Tibial artery (tissue), 4 donors: Measurements from ENCODE around the gene GATAD2B.

ENCODE experiments used
- DNase-seq, 2 donors: peaks; one replicate each; pipeline ENCODE4 v3.0.0-alpha.2; 2019
- H3K27ac ChIP-seq, 2 donors: fragments of 200-600 bp; sonication (generic) in 1 of 2; 1 replicate in 1 of 2; 2 replicates in 1 of 2; pipeline ENCODE4 v1.5.1; 2018 to 2019; ENCODE audit warnings: mild to moderate bottlenecking in 1 of 2
- H3K27me3 ChIP-seq, 2 donors: fragments of 200-600 bp; sonication (generic) in 1 of 2; one replicate each; pipeline versions ENCODE4 v1.5.1 to v1.6.0; 2016 to 2019
- H3K36me3 ChIP-seq, 3 donors: fragments of 200-600 bp; sonication (generic) in 2 of 3; one replicate each; pipeline ENCODE4 v1.5.1; 2016 to 2019; ENCODE audit warnings: mild to moderate bottlenecking in 2 of 3
- H3K4me1 ChIP-seq, 4 donors: fragments of 200-600 bp; sonication (generic) in 2 of 4; 1 replicate in 3 of 4; 2 replicates in 1 of 4; pipeline ENCODE4 v1.5.1; 2016 to 2019
- H3K4me3 ChIP-seq, 2 donors: fragments of 200-600 bp; sonication (generic) in 1 of 2; 1 replicate in 1 of 2; 2 replicates in 1 of 2; pipeline ENCODE4 v1.5.1; 2018 to 2019; ENCODE audit warnings: mild to moderate bottlenecking in 2 of 2
- H3K9me3 ChIP-seq, 3 donors: fragments of 200-600 bp; sonication (generic) in 1 of 3; one replicate each; pipeline ENCODE4 v1.5.1; 2016 to 2019
- intact Hi-C: fragments of 100-400 bp; cut with DNase I; formaldehyde crosslinking; loops from one replicate; pipeline ENCODE4 v1.15.0; 2023; ENCODE audit warnings: low total_unique reads
- TF ChIP-seq, protein P1 (sequence below), 2 experiments: fragments of 200-600 bp in 1 of 2; fragments of 450-650 bp in 1 of 2; IDR thresholded peaks; one replicate each; pipeline ENCODE4 v1.5.1; 2017 to 2019; ENCODE audit warnings: antibody characterized with exemption in 2 of 2, mild to moderate bottlenecking in 1 of 2, moderate library complexity in 1 of 2

GATAD2B gene

GRCh38 chr1:153961421-153961820 is 38.6 kb upstream of the GATAD2B start:
- H3K27me3 ChIP-seq: no peaks in the 10 kb centered on the region
- TF ChIP-seq, protein P1, sequence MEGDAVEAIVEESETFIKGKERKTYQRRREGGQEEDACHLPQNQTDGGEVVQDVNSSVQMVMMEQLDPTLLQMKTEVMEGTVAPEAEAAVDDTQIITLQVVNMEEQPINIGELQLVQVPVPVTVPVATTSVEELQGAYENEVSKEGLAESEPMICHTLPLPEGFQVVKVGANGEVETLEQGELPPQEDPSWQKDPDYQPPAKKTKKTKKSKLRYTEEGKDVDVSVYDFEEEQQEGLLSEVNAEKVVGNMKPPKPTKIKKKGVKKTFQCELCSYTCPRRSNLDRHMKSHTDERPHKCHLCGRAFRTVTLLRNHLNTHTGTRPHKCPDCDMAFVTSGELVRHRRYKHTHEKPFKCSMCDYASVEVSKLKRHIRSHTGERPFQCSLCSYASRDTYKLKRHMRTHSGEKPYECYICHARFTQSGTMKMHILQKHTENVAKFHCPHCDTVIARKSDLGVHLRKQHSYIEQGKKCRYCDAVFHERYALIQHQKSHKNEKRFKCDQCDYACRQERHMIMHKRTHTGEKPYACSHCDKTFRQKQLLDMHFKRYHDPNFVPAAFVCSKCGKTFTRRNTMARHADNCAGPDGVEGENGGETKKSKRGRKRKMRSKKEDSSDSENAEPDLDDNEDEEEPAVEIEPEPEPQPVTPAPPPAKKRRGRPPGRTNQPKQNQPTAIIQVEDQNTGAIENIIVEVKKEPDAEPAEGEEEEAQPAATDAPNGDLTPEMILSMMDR (IDR thresholded peaks at IDR 0.05): no peak
- H3K9me3 ChIP-seq: no peaks in the 10 kb centered on the region
- H3K27ac ChIP-seq: peak overlapping the region; percentile 89 to 95
- DNase-seq: no peak
- intact Hi-C loops: no loop called here
- peaks cover 0 to 16% (median 12%) of the 10 kb centered on the region in 3 donors for H3K36me3 ChIP-seq
- H3K4me3 ChIP-seq: peak overlapping the region in 1 of 2 donors; percentile 71
- H3K4me1 ChIP-seq: peaks cover 0 to 64% (median 52%) of the 10 kb centered on the region in 4 donors

DNA sequence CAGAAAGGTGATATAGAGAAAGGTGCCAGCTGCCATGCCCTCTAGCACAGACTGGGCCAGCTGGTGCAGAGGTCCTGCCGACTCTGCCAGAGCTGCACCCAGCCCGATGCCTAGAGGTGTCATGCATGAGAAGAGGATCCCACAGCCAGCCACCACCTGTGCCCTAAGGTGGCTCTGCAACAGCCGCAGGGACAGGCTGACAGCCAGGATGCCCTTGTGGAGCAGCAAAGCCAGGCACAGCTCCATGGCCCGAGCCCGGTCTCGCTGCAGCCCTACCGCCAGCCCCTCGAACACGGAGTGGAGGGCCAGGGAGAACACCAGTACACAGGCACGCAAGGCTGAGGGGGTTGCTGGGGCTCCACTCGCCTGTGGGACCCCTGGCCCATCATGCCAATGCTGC is 37.4 kb upstream of the GATAD2B start:
- no peak overlapping the region for H3K4me3 ChIP-seq
- H3K27me3 ChIP-seq: no peaks in the 10 kb centered on the region
- DNase-seq: no peak
- intact Hi-C loops: no loop called here
- H3K36me3 ChIP-seq: peaks cover 0 to 16% (median 12%) of the 10 kb centered on the region in 3 donors
- TF ChIP-seq, protein P1 (IDR thresholded peaks at IDR 0.05): no peak
- H3K9me3 ChIP-seq: no peaks in the 10 kb centered on the region
- H3K27ac ChIP-seq: peak overlapping the region in 1 of 2 donors; percentile 86
- peaks cover 0 to 64% (median 57%) of the 10 kb centered on the region in 4 donors for H3K4me1 ChIP-seq

GRCh38 chr1:153959454-153959853 is 36.7 kb upstream of the GATAD2B start:
- TF ChIP-seq, protein P1 (IDR thresholded peaks at IDR 0.05): no peak
- Histone ChIP-seq H3K36me3 (peaks cover 0 to 21% (median 17%) of the 10 kb centered on the region in 3 donors), H3K4me1 (peaks cover 0 to 62% (median 55%) of the 10 kb centered on the region in 4 donors), H3K27ac (peak overlapping the region; percentile 86 to 92), H3K4me3 (no peak overlapping the region), H3K9me3 (no peaks in the 10 kb centered on the region), H3K27me3 (no peaks in the 10 kb centered on the region)
- intact Hi-C loops: no loop called here
- DNase-seq: no peak

- no peaks in the 10 kb centered on the region for H3K9me3 ChIP-seq
- intact Hi-C loops: no loop called here
- peaks cover 5 to 26% (median 22%) of the 10 kb centered on the region in 3 donors for H3K36me3 ChIP-seq
- H3K27me3 ChIP-seq: no peaks in the 10 kb centered on the region
- TF ChIP-seq, protein P1 (IDR thresholded peaks at IDR 0.05): no peak
- H3K4me1 ChIP-seq: peaks cover 0 to 57% (median 50%) of the 10 kb centered on the region in 4 donors
- no peak for DNase-seq
- peak overlapping the region; percentile 86 to 92 for H3K27ac ChIP-seq
- H3K4me3 ChIP-seq: peak overlapping the region; percentile 78 to 83
Measured at GRCh38 chr1:153958961-153959260, 36.1 kb upstream of the GATAD2B start.

DNA sequence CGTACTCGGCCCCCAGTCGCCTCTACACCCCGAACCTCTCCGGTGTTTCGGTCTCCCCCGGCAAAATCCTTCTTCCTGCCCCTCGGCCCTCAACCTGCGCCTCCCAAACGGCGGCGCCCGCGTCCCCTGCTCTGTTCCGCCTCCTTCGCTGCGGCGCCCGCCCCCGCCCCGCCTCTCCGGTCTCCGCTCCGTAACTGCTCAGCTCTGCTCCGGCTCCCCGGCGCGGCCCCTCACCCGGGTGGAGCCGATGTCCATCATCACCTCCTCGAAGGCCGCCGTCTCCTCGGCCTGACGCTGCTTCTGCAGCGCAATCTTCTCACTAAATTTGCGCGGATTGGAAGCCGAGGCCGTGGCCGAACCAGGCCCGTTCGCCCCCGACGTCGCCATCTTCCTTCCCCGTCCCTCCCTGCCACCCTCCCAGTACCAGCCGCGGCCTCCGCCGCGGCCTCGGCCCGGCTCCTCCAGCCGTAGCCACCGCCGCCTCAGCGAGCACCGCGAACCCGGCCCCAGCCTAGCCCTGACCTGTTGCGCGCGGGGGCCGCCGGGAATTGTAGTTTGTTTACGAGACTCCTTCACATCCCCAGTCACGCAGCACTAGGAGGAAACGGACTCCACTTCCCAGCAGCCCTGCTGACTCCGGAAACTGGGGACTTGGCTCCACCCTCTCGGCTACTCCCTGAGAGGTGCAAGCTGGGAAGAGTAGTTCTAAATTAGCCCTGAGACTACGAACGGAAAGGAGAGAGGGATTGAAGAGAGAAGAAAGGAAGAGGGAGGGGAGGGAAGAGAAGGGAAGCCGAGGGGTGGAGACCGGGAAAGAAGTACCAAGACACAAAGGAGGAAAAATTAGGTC is 35.6 kb upstream of the GATAD2B start, which contains the start of gene CRTC2:
CRTC2 (minus strand) TSS at position 502 of the 850 bp plus-strand sequence; CDS start at position 387, 115 bp downstream.
- Histone ChIP-seq H3K4me1 (peaks cover 0 to 57% (median 49%) of the 10 kb centered on the region in 4 donors), H3K4me3 (peak within 1 kb of the TSS; percentile 78 to 83), H3K27ac (peak within 1 kb of the TSS; percentile 86 to 92), H3K9me3 (no peaks in the 10 kb centered on the region), H3K36me3 (peaks cover 9 to 32% (median 28%) of the 10 kb centered on the region in 3 donors), H3K27me3 (no peaks in the 10 kb centered on the region)
- peak; percentile 99 to 100 for DNase-seq
- TF ChIP-seq, protein P1 (IDR thresholded peaks at IDR 0.05): peak in 1 of 2 experiments; percentile 4
- intact Hi-C loops: no loop called here
